NCI-H2081 treated with DMSO at 0.1 percent for 48 hours (cell line): ENCODE measurements around the gene KRTAP19-1.

Experiments used
- DNase-seq: peaks from one replicate; lab custom pipeline; 2025; lab: John Stamatoyannopoulos, UW

KRTAP19-1 gene

GRCh38 chr21:30480145-30480544, at the start of gene KRTAP19-1:
Gene KRTAP19-1, minus strand, starts transcription at chr21:30480367. Its CDS starts 50 bp downstream, at chr21:30480317.
- no peak for DNase-seq

GRCh38 chr21:30518876-30519275, 38.7 kb upstream of the KRTAP19-1 start:
- DNase-seq = no peak

GRCh38 chr21:30515681-30516080, 35.5 kb upstream of the KRTAP19-1 start:
- DNase-seq = no peak

- DNase-seq = peak; percentile 2
These were observed 25.5 kb upstream of the KRTAP19-1 start for GRCh38 chr21:30505621-30506205.

GRCh38 chr21:30502041-30502440, 21.9 kb upstream of the KRTAP19-1 start, which contains the start of gene KRTAP19-5:
Gene KRTAP19-5, minus strand, starts transcription at chr21:30502141. Its CDS starts 51 bp downstream, at chr21:30502090.
- no peak for DNase-seq

GRCh38 chr21:30497065-30497464, 16.9 kb upstream of the KRTAP19-1 start, which contains the start of gene KRTAP19-4:
Gene KRTAP19-4, minus strand, starts transcription at chr21:30497165. Its CDS starts 55 bp downstream, at chr21:30497110.
- no peak for DNase-seq

- no peak for DNase-seq
These were observed 11.8 kb upstream of the KRTAP19-1 start, which contains the start of gene KRTAP19-3 for GRCh38 chr21:30491963-30492428. Gene KRTAP19-3, minus strand, starts transcription at chr21:30492013. Its CDS starts 56 bp downstream, at chr21:30491957.

GRCh38 chr21:30487336-30487735, 7.2 kb upstream of the KRTAP19-1 start, which contains the start of gene KRTAP19-2:
Gene KRTAP19-2, minus strand, starts transcription at chr21:30487436. Its CDS starts 88 bp downstream, at chr21:30487348.
- no peak for DNase-seq

GRCh38 chr21:30486180-30486579, 6.0 kb upstream of the KRTAP19-1 start:
- no peak for DNase-seq

GRCh38 chr21:30482130-30482529, 2.0 kb upstream of the KRTAP19-1 start:
- DNase-seq = no peak

GRCh38 chr21:30479259-30479658, 908 bp downstream of the KRTAP19-1 start:
- DNase-seq = no peak

GRCh38 chr21:30478004-30478403, 2.2 kb downstream of the KRTAP19-1 start:
- DNase-seq = no peak

GRCh38 chr21:30468900-30469714, 11.1 kb downstream of the KRTAP19-1 start:
- DNase-seq = no peak

- DNase-seq = no peak
These were observed 16.5 kb downstream of the KRTAP19-1 start for GRCh38 chr21:30463713-30464112.

GRCh38 chr21:30448514-30448913, 31.7 kb downstream of the KRTAP19-1 start:
- no peak for DNase-seq

GRCh38 chr21:30447056-30447455, 33.1 kb downstream of the KRTAP19-1 start:
- DNase-seq = no peak

GRCh38 chr21:30444204-30444603, 36.0 kb downstream of the KRTAP19-1 start:
- no peak for DNase-seq

- no peak for DNase-seq
These were observed 36.9 kb downstream of the KRTAP19-1 start for GRCh38 chr21:30443226-30443625.

- DNase-seq = no peak
These were observed 40.2 kb downstream of the KRTAP19-1 start, which contains the start of gene KRTAP15-1 for GRCh38 chr21:30439975-30440374. Gene KRTAP15-1, plus strand, starts transcription at chr21:30440275. Its CDS starts 53 bp downstream, at chr21:30440328.

GRCh38 chr21:30437010-30437565, 43.1 kb downstream of the KRTAP19-1 start:
- no peak for DNase-seq

- no peak for DNase-seq
These were observed 46.0 kb downstream of the KRTAP19-1 start for GRCh38 chr21:30434033-30434631.

GRCh38 chr21:30430170-30430655, 50.0 kb downstream of the KRTAP19-1 start, which contains the start of gene KRTAP13-4:
Gene KRTAP13-4, plus strand, starts transcription at chr21:30430220. Its CDS starts 56 bp downstream, at chr21:30430276.
- DNase-seq = no peak
